NOMO-1 treated with DMSO at 0.1 percent for 48 hours (cell line): ENCODE data around the gene ERAP2.
"Not testable (repeated sequence)": the region's sequence is repeated elsewhere in the genome, so short reads cannot be mapped to it uniquely, and the experiment has no call there.

ENCODE experiments used
- DNase-seq: peaks from one replicate; lab custom pipeline; 2025; ENCODE audit not compliant: unreplicated experiment; lab: John Stamatoyannopoulos, UW

Gene ERAP2, protein sequence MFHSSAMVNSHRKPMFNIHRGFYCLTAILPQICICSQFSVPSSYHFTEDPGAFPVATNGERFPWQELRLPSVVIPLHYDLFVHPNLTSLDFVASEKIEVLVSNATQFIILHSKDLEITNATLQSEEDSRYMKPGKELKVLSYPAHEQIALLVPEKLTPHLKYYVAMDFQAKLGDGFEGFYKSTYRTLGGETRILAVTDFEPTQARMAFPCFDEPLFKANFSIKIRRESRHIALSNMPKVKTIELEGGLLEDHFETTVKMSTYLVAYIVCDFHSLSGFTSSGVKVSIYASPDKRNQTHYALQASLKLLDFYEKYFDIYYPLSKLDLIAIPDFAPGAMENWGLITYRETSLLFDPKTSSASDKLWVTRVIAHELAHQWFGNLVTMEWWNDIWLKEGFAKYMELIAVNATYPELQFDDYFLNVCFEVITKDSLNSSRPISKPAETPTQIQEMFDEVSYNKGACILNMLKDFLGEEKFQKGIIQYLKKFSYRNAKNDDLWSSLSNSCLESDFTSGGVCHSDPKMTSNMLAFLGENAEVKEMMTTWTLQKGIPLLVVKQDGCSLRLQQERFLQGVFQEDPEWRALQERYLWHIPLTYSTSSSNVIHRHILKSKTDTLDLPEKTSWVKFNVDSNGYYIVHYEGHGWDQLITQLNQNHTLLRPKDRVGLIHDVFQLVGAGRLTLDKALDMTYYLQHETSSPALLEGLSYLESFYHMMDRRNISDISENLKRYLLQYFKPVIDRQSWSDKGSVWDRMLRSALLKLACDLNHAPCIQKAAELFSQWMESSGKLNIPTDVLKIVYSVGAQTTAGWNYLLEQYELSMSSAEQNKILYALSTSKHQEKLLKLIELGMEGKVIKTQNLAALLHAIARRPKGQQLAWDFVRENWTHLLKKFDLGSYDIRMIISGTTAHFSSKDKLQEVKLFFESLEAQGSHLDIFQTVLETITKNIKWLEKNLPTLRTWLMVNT

DNA sequence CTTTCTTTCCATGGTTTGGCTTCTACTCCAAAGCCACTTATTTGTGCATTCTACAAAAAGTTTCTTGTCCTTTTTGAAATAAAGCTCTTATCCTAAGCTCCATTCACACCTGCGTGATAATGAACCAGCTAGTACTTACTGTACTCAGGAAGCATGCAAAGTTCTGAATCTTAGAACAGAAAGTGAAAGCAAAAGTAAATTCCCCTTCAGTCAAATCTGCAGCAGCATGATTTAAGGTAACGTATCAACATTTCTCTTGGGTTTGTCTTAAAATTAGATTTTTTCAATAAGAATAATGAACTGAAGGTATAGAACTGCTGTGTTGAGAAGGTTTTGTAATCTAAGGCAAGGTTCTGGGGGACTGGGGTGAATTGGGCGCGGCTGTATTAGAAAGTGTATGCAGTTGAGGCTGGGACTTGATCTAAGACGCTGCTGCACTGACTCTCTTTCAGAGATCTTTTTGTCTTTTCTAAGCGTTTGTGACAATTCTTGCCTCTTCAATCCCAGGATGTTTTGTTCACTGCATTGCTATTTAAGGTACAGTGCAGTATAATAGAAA is at the start of gene ERAP2:
ERAP2 (plus strand) TSS at position 209 of the 559 bp plus-strand sequence. CDS start 3,186 bp downstream, outside the sequence.
- peak; percentile 55 for DNase-seq

DNA sequence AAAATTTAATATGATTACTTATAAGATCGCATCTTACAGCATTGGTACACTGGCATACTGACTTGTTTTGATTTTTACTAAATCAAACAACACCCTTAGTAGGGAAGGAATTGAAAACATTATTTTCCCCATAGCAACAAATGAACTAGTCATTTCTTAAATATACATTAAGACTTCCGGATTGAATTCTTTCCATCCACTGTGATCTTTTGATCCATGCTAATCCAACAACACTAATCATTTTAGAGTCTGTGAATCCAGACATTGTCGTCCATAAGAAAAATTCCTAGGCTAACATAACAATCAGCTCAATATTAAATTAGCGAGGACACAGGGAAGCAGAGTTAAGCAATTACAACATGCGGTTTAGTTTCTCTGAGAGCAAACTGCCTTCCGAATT is 47.0 kb upstream of the ERAP2 start:
- no peak for DNase-seq

- DNase-seq: no peak
Observed at GRCh38 chr5:96834016-96834415, 42.3 kb upstream of the ERAP2 start.

- DNase-seq: no peak
Observed at GRCh38 chr5:96835791-96836191, 40.5 kb upstream of the ERAP2 start.

DNA sequence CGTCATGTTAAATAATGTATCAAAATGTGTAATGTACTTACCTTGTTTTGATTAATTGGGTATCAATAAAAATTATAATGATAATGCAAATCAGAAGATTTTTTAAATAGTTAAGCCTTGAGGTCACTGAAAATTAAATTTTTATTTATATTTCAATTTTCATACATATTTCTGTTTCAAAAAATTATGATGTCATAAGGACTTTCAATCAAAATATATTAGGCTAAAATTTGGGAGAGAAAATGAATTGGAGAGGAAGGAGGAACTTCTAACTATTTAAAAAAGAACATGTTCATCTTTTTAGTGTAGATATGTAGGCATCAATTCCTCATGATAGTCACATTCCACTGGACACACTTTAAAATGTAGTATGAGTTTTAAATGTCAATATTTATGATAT is 39.5 kb upstream of the ERAP2 start:
- no peak for DNase-seq

GRCh38 chr5:96837303-96837702 is 39.0 kb upstream of the ERAP2 start:
- no peak for DNase-seq

DNA sequence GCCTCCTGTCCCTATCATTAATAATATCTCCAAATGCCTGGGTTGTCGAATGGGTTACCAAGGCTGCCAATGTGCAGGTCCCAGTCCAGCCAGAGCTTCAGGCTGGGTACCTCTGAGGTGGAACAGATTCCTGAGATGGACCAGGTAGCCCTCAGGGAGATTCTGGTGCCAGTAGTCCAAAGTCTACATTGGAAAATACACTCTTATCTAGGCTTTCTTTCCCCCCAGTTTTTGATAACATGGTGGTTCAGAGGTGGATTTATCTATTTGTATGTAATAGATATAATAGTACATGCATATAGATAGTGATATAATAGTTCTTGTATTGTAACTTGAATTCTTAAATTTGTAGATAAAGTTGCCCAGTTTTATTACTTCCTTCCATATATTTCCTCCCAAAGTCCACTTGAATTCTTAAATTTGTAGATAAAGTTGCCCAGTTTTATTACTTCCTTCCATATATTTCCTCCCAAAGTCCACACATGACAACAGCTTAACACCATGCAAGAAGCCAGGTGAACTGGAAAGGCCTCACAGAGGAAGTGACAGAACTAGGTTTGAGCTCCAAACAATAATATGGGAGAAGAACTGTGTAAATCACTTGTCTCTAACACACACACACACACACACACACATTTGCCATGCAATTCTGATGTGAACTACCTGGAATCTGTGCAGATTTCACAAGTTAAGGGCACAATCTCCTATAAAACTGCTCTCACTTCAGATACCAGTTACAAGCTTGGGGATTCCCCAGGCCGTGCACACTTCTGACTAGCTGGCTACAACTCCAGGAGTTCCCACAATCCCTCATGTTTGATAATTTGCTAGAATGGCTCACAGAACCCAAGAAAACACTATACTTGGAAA is 37.9 kb upstream of the ERAP2 start:
- DNase-seq: no peak

DNA sequence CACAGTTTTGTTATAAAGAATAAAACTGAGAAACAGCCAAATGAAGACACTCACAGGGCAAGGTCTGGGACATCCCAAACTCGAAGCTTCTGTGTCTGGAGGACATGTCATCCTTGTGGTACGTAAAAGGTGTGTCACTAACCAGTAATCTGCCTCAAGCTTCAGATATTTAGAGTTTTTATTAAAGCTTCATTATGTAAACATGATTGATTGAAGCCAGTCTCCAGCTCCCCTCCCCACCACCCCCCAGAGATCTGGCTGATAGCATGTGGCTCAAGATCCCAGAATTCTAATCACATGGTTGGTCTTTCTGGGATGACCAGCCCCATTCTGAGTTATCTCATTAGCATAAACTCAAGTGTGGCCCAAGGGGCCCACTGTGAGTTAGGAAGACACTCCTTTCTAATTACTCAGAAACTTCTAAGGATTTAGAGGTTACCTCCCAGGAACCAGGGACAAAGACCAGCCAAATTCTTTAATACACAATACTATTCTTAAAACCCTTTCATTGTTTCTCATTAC is 37.2 kb upstream of the ERAP2 start:
- DNase-seq: no peak

- not testable (repeated sequence) for DNase-seq
Observed at GRCh38 chr5:96841931-96842330, 34.4 kb upstream of the ERAP2 start.

DNA sequence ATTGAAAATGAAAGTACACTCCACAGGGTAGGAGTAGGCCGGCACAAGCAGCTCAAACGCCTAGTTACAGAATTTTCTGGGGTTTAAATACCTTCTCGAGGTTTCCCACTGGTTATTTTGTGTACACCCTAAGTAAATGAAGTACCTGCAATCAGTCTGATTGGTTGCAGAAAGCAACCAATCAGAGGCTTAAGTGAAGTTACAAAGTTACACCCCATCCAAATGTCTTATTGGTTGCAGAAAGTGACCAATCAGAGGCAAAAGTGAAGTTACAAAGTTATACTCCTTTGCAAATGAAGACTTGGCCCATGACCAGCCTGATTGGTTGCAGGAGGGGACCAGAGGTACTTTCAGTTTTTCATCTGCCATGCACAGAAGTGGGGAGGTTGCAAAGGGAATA is 33.2 kb upstream of the ERAP2 start:
- DNase-seq: no peak

GRCh38 chr5:96844481-96844990 is 31.8 kb upstream of the ERAP2 start:
- DNase-seq: peak; percentile 58

- DNase-seq: no peak
Observed at GRCh38 chr5:96851312-96852062, 24.8 kb upstream of the ERAP2 start.

- DNase-seq: no peak
Observed at GRCh38 chr5:96852759-96853158, 23.5 kb upstream of the ERAP2 start.

- no peak for DNase-seq
Observed at GRCh38 chr5:96854067-96854466, 22.2 kb upstream of the ERAP2 start.

DNA sequence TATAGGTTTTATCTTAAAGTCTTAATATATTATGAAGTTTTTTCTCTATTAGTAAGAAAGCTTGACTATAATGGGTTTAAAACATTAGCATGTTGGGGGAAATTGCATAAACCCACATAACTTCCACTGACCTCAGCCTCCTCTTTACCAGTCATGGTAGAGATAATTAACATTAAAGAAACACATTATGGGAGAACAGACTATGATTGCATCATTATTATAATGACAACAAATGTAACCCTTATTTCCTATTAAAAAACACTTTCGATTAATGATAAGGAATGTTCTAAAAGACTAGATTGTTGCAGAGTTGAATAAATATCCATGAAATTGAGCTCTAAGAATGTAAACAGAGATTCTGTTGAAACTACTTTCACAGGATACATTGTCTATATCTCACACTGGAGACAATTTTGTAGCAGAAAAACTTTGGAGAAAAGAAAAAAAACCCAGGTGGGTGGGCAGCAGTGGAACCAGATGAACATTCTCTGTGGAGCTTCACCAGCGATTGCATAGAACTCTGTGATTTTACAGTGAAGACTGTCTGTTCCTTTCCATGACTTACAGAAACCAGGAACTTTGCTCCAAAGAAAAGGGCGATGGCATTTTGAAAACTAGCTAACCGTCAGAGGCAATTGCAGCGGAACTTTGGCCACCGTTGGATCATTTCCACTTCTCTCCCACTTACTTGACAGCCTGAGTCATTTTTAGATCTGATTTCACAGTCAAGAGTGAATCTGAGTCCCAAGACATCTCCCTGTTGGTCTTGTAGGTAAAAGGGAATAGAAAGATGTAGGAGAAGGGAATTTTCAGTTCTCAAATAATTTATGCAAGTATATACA is 21.0 kb upstream of the ERAP2 start:
- DNase-seq: peak; percentile 67

- no peak for DNase-seq
Observed at GRCh38 chr5:96856371-96856770, 19.9 kb upstream of the ERAP2 start.

DNA sequence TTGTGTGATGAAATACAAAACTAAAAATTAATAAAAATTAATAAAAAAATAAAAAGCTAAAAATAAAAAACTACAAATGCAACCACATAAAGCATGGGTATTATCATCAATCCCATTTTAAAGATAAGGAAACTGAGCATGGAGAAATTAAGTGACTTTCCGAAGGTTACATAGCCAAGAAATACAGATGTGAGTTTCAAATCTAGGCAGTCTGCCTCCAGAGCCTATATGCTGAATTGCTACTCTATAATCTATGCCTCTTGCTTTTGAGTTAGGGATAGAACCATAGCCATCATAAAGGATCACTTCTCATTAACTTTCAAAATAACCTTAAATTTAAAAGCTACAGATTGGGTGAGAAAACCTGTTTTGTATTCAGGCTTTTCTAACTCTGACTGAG is 18.8 kb upstream of the ERAP2 start:
- no peak for DNase-seq

DNA sequence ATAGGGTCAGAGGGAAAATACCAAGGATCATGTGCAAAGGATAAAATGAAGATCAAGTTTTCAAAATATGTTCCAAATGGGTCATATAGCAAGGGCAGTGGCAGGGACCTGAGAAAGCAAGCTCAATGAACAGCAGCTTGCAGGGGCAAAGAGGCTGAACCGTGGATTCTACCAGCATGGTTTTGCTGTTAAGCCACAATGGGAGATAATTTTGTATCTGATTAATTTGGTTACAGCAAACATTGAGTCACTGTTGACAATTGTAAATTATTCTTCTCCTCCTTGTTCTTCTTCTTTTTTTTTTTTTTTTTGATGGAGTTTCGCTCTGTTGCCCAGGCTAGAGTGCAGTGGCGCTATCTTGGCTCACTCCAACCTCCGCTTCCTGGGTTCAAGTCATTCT is 18.4 kb upstream of the ERAP2 start:
- DNase-seq: no peak

- no peak for DNase-seq
Observed at GRCh38 chr5:96859375-96859774, 16.9 kb upstream of the ERAP2 start.
